ENCODE data around the gene NRXN3. TPM values are rescaled to one million over a fixed set of nuclear protein-coding genes. Genes with fewer than 3 reads are reported as not detected.

NRXN3 gene
- total RNA-seq, 1 donor from 2014 or later, result 18.0 TPM

DNA sequence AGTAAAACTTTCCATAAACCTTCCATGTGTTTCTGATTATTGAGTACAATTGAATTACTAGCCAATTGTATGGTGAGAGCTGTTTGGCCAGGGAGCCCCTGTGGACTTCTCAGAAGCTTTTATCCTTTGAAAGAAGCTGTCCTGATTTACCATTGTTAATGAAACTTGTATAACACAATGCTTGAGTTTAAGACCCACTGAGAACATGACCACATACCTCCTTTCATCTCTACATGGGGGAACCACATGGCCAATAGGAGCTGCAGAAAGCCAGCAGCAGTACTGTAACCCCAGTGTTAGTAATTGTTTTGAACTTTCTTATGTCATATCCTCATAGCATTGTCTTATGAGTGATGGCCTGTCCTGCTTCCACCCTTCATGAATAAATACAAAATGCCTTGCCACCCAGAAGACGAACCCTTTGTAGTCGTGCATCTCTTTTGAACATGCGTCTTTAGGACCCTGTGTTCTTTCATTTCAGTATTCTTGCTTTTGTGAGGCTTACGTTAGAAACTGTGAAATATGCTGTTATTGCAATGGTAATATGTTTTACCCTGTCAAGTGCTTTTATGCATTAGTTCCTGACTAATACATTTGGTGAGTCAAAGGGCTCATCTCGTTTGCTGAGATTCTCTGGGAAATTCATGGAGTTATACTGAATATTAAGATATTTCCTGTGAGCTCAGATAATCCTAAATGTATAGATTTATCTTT lies 815.7 kb downstream of the NRXN3 start:
- Histone ChIP-seq H3K9me3 (ENCODE audit: insufficient read depth, low read depth, low read length) (no peaks in the 10 kb centered on the region), H3K4me1 (ENCODE audit: insufficient read depth, low read length) (peaks cover 11% of the 10 kb centered on the region), H3K9ac (ENCODE audit: low read length) (no peak overlapping the region), H3K27me3 (ENCODE audit: insufficient read depth, low read length) (no peaks in the 10 kb centered on the region), H3K36me3 (ENCODE audit: insufficient read depth, low read length) (no peaks in the 10 kb centered on the region), H3K27ac (ENCODE audit: low read depth, low read length) (peak overlapping the region; percentile 29), H2AFZ (ENCODE audit: low read depth, low read length) (no peak overlapping the region), H3K79me2 (ENCODE audit: insufficient read depth, low read length) (no peaks in the 10 kb centered on the region), H4K20me1 (ENCODE audit: insufficient read depth, low read length) (no peaks in the 10 kb centered on the region), H3K4me2 (ENCODE audit: low read length) (peak overlapping the region; percentile 60), H3K4me3 (ENCODE audit: insufficient read depth, low read depth, low read length) (peak overlapping the region; percentile 1)
- no peaks in the 10 kb centered on the region for H3K4me1 Mint-ChIP-seq (ENCODE audit: low read depth, unreplicated experiment)
- no peak overlapping the region for H3K4me3 Mint-ChIP-seq (ENCODE audit: unreplicated experiment)
- H3K9me3 Mint-ChIP-seq (ENCODE audit: unreplicated experiment), result no peaks in the 10 kb centered on the region
- H3K27me3 Mint-ChIP-seq (ENCODE audit: low read depth, unreplicated experiment), result peaks cover 6% of the 10 kb centered on the region
- H3K36me3 Mint-ChIP-seq (ENCODE audit: low read depth, unreplicated experiment), result no peaks in the 10 kb centered on the region
- TF ChIP-seq EZH2 (IDR thresholded peaks at IDR 0.05; ENCODE audit: insufficient read depth, low read length), result no peak
- TF ChIP-seq, protein P1, sequence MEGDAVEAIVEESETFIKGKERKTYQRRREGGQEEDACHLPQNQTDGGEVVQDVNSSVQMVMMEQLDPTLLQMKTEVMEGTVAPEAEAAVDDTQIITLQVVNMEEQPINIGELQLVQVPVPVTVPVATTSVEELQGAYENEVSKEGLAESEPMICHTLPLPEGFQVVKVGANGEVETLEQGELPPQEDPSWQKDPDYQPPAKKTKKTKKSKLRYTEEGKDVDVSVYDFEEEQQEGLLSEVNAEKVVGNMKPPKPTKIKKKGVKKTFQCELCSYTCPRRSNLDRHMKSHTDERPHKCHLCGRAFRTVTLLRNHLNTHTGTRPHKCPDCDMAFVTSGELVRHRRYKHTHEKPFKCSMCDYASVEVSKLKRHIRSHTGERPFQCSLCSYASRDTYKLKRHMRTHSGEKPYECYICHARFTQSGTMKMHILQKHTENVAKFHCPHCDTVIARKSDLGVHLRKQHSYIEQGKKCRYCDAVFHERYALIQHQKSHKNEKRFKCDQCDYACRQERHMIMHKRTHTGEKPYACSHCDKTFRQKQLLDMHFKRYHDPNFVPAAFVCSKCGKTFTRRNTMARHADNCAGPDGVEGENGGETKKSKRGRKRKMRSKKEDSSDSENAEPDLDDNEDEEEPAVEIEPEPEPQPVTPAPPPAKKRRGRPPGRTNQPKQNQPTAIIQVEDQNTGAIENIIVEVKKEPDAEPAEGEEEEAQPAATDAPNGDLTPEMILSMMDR (IDR thresholded peaks at IDR 0.05; ENCODE audit: insufficient read depth, low read depth, low read length), result no peak
- H3K27ac Mint-ChIP-seq (ENCODE audit: unreplicated experiment), result no peak overlapping the region
- DNase-seq (ENCODE audit: low read depth) (peak; percentile 73), FAIRE-seq (peak; percentile 81)

DNA sequence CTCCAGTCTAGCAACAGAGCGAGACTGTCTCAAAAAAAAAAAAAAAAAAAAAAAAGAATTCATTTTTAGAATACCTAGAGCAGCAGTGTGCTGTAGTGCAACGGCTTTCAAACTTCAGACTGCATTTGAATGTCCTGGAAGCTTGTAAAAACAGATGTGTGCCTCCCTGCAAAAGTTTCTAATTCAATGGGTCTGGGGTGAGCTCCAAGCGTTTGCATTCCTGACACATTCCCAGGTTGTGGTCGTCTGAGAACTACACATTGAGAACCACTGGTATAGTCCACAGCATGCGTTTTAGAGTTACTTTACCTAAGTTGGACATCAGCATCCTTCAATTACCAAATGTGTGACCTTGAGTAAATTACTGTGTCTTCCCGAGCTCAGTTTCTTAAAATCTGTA lies 816.8 kb downstream of the NRXN3 start:
- Mint-ChIP-seq H3K9me3 (ENCODE audit: unreplicated experiment) (no peaks in the 10 kb centered on the region), H3K4me3 (ENCODE audit: unreplicated experiment) (no peak overlapping the region), H3K4me1 (ENCODE audit: low read depth, unreplicated experiment) (no peaks in the 10 kb centered on the region), H3K36me3 (ENCODE audit: low read depth, unreplicated experiment) (no peaks in the 10 kb centered on the region), H3K27ac (ENCODE audit: unreplicated experiment) (no peak overlapping the region), H3K27me3 (ENCODE audit: low read depth, unreplicated experiment) (peaks cover 6% of the 10 kb centered on the region)
- Histone ChIP-seq H3K79me2 (ENCODE audit: insufficient read depth, low read length) (no peaks in the 10 kb centered on the region), H3K4me2 (ENCODE audit: low read length) (no peak overlapping the region), H2AFZ (ENCODE audit: low read depth, low read length) (no peak overlapping the region), H3K27me3 (ENCODE audit: insufficient read depth, low read length) (no peaks in the 10 kb centered on the region), H3K27ac (ENCODE audit: low read depth, low read length) (no peak overlapping the region), H3K36me3 (ENCODE audit: insufficient read depth, low read length) (no peaks in the 10 kb centered on the region), H3K9me3 (ENCODE audit: insufficient read depth, low read depth, low read length) (no peaks in the 10 kb centered on the region), H3K4me1 (ENCODE audit: insufficient read depth, low read length) (peaks cover 11% of the 10 kb centered on the region), H3K9ac (ENCODE audit: low read length) (no peak overlapping the region), H4K20me1 (ENCODE audit: insufficient read depth, low read length) (no peaks in the 10 kb centered on the region), H3K4me3 (ENCODE audit: insufficient read depth, low read depth, low read length) (no peak overlapping the region)
- FAIRE-seq, result no peak
- DNase-seq (ENCODE audit: low read depth), result no peak
- TF ChIP-seq, protein P1 (IDR thresholded peaks at IDR 0.05; ENCODE audit: insufficient read depth, low read depth, low read length), result no peak
- no peak for TF ChIP-seq EZH2 (IDR thresholded peaks at IDR 0.05; ENCODE audit: insufficient read depth, low read length)

DNA sequence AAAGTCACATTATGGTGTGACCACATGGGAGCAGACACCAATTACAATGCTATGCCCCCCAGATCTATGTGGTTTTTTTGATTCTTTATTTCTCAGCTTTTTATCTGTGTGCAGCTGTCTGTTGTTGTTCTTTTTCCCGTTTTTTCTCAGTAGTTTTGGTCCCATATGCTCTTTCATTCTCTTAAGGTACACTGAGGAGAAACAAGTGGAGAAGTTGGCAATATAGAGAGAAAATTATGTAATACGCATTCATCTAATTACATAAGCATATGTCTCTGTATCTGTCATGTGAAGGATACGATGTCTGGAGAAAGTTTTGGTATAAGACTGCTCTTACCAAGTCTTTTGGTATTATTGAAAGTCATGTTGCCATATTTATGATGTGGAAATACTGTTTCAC lies 819.0 kb downstream of the NRXN3 start:
- Mint-ChIP-seq H3K4me3 (ENCODE audit: unreplicated experiment) (no peak overlapping the region), H3K27me3 (ENCODE audit: low read depth, unreplicated experiment) (peaks cover 6% of the 10 kb centered on the region), H3K27ac (ENCODE audit: unreplicated experiment) (no peak overlapping the region), H3K9me3 (ENCODE audit: unreplicated experiment) (no peaks in the 10 kb centered on the region), H3K4me1 (ENCODE audit: low read depth, unreplicated experiment) (no peaks in the 10 kb centered on the region), H3K36me3 (ENCODE audit: low read depth, unreplicated experiment) (no peaks in the 10 kb centered on the region)
- H4K20me1 ChIP-seq (ENCODE audit: insufficient read depth, low read length), result no peaks in the 10 kb centered on the region
- H3K79me2 ChIP-seq (ENCODE audit: insufficient read depth, low read length), result no peaks in the 10 kb centered on the region
- H3K9me3 ChIP-seq (ENCODE audit: insufficient read depth, low read depth, low read length), result no peaks in the 10 kb centered on the region
- FAIRE-seq (no peak), DNase-seq (ENCODE audit: low read depth) (no peak)
- H3K27ac ChIP-seq (ENCODE audit: low read depth, low read length), result no peak overlapping the region
- no peaks in the 10 kb centered on the region for H3K27me3 ChIP-seq (ENCODE audit: insufficient read depth, low read length)
- TF ChIP-seq EZH2 (IDR thresholded peaks at IDR 0.05; ENCODE audit: insufficient read depth, low read length), result no peak
- TF ChIP-seq, protein P1 (IDR thresholded peaks at IDR 0.05; ENCODE audit: insufficient read depth, low read depth, low read length), result no peak
- no peak overlapping the region for H2AFZ ChIP-seq (ENCODE audit: low read depth, low read length)
- no peak overlapping the region for H3K9ac ChIP-seq (ENCODE audit: low read length)
- H3K36me3 ChIP-seq (ENCODE audit: insufficient read depth, low read length), result no peaks in the 10 kb centered on the region
- no peak overlapping the region for H3K4me3 ChIP-seq (ENCODE audit: insufficient read depth, low read depth, low read length)
- no peak overlapping the region for H3K4me2 ChIP-seq (ENCODE audit: low read length)
- peaks cover 11% of the 10 kb centered on the region for H3K4me1 ChIP-seq (ENCODE audit: insufficient read depth, low read length)

Measured in astrocyte (in vitro differentiated cells and primary cell).